Measurements from ENCODE around the gene XPO1.

- no peak for TF ChIP-seq CTCF (IDR thresholded peaks at IDR 0.05 in 8 of 11, conservative IDR thresholded peaks at IDR 0.05 in 3 of 11)
- TF ChIP-seq POLR2A (IDR thresholded peaks at IDR 0.05), result no peak
- no peak for TF ChIP-seq POLR2AphosphoS5 (IDR thresholded peaks at IDR 0.05)
These were observed 24.5 kb upstream of the XPO1 start for GRCh38 chr2:61562615-61563014.
